Stimulated activated CD8-positive, alpha-beta memory T cell treated with anti-CD3 and anti-CD28 coated beads, Interleukin-7, amount 100 ng/mL, for 48 hours (primary cell): Measurements from ENCODE around the gene SLC26A2.
A peak's percentile ranks its signal among the peaks of the same experiment; 100 is the strongest.

Experiments
- DNase-seq, 2 donors: peaks; one replicate each; pipeline ENCODE4 v3.0.0-alpha.2; 2020; ENCODE audit warnings: low read depth in 1 of 2; ENCODE audit errors: extremely low read depth in 1 of 2

Gene SLC26A2

DNA sequence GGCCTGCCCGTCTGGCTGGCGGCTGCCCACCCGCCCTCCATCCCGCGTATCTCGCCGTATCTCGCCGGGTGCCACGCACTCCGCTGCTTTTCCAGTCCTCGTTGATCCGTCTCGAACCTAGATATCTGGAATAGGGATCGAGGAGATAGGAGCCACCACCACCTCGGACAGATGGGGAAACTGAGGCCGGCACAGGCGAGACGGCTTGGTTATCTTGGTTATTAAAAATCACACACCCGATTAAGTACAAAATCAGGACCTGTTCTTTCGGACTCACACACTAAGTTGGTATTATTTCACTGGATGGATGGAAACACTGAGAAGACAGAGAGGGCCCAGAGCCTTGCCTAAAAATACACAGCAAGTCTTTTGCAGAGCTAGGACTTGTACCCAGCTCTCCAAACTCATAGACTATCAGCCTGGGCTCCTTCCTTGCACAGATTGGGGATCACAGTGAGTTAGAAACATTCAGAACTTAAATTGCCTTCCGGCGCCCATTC is 678 bp downstream of the SLC26A2 start:
- DNase-seq = no peak

DNA sequence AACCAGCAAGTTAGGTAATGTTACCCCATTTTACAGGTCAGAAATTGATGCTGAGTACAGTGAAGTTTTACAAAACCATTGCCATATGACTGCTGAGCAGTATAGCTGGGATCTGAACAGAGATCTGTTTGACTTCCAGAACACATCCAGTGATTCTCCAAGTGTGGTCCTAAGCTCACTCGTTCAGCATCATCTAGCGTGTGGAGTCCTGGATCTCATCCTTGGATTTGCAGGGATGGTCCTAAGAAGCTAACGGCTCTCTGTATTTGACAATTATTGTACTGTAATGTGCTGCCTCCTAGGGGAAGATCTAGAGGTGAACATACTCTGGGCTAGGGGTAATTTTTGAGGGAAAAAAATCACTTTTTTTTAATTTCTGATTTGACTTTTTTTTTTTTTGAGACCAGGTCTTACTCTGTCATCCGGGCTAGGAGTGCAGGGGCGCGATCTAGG is 1.4 kb downstream of the SLC26A2 start:
- DNase-seq = no peak

DNA sequence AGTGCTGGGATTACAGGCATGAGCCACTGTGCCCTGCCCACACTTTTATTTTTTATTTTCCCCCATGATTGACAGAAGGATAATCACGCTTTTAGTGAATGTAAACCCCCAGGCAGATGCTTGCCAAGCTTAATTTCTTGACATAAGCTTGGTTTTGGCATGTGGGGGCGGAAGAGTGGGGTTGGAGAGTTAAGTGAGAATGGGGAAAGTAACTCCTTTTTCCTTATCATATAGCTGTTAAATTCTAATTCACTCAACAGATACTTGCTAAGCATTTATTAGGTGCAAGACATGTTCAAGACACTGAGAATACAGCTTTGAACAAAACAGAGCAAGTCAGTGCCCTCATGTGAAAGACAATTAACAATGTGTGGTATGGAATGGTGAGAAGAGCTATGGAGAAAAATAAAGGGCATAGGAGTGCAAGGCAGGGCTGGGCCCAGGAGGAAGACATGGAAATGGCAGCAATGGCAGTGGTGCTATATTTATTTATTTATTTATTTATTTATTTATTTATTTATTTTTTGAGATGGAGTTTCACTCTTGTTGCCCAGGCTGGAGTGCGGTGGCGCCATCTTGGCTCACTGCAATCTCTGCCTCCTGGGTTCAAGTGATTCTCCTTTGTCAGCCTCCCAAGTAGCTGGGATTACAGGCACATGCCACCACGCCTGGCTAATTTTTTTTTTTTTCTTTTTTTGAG is 2.2 kb downstream of the SLC26A2 start:
- DNase-seq = no peak

DNA sequence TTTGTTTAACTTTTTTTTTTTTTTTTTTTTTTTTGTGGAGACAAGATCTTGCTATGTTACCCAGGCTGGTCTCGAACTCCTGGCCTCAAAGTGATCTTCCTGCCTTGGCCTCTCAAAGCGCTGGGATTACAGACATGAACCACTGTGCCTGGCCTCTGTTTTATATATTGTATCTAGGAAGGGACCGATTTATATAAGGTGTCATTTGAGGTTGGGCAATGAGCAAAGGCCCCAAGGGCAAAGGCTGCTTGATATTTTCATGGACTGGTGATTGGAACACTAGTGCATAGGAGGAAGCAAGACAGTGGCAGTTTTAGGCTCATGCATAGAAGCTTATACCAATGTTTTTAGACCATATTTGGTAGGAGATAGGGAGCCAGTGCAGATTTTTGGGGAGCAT is 3.2 kb downstream of the SLC26A2 start:
- no peak for DNase-seq

DNA sequence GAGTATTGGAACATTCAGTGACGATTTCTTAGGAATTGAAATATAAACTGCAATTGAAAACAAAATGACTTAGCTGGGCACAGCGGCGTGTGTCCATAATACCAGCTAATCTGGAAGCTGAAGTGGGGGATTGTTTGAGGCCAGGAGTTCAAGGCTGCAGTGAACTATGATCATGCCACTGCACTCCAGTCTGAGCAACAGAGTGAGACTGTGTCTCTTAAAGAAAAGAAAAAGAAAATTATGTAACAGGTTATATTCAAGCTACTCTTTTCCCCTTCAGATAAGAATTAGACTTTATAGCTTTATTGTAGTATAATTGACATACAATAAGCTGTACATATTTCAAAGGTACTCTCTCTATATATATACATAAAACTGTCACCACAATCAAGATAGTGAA is 6.4 kb downstream of the SLC26A2 start:
- no peak for DNase-seq

DNA sequence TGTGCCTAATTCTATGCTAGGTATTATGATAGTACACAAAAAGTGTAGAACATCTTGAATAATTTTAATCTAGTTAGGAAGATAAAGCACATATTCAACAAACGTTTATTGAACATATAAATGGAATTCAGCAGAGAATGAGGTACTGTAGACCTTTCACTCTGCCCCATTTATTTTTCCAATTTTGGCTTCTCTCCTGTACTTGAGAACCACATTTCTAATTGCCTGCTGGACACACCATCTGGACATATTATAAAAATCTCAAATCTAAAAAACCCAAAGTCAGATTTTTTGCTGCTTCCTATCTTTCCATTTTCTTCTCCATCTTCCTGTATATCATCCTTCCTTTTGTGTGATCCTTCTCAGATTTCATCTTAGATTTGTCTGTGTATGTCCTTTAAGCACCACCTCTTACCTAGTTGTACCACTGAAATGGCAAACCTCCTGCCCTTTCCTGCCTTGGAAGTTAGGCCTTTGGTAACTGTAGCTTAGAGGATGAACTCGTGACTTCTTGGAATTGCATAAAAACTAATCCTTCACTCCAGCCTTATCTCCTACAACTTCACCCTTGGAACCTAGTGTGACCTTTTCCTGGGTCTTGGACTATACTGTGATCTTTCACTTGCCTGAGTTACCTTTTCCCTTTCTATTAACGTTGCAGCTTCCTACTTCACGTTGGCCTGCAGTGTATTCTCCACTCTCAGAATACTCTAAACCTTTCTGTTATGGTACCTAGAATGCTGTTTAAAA is 8.8 kb downstream of the SLC26A2 start:
- DNase-seq = no peak

DNA sequence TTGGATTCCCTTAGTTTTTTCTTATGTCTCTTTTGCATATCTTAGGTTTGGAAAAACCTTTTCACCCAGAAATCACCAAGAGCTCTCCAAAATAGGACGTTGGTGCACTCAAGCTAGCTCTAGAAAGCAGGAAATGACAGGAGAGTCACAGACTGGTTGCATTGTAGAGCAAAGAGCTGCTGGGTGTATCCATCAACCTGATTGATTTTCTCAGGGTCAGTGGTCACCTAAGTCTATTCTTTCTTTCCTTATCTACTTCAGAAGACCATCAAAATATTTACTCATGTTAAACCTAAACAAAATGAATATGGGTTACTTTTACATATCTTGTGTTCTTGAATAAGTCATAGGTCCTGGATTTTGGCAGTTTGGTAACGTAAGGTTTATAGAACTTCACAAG is 14.9 kb downstream of the SLC26A2 start:
- no peak for DNase-seq

DNA sequence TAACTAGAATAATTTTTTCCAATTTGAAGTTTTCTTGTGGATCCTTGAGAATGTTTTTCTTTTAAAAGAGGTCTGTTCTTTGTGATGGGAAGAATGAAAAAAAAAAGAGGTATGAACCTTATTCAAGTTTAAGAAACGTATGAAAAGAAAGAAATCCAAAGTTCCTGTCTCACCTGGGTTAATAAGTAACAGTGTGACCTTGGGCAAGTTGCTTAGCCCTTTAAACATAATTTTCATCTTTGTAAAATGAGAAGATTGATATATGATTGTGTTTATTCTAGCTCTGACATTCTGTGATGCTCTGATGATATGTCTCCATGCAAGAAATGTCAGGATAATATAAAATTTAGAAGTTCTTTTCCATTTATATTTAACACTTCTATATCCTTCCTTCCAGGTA is 19.3 kb downstream of the SLC26A2 start:
- no peak for DNase-seq

DNA sequence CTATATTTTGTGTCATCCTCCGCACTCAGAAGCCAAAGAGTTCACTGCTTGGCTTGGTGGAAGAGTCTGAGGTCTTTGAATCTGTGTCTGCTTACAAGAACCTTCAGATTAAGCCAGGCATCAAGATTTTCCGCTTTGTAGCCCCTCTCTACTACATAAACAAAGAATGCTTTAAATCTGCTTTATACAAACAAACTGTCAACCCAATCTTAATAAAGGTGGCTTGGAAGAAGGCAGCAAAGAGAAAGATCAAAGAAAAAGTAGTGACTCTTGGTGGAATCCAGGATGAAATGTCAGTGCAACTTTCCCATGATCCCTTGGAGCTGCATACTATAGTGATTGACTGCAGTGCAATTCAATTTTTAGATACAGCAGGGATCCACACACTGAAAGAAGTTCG is 20.6 kb downstream of the SLC26A2 start:
- no peak for DNase-seq

DNA sequence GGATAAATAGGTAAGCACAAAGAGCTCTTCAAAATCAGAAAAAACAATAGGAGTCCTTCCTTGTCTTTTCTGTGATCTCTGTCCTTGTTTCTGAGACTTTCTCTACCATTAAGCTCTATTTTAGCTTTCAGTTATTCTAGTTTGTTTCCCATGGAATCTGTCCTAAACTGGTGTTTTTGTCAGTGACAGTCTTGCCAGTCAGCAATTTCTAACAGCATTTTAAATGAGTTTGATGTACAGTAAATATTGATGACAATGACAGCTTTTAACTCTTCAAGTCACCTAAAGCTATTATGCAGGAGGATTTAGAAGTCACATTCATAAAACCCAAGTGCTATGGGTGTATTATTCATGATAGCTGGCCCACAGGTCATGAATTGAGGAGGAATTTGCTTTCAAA is 21.9 kb downstream of the SLC26A2 start:
- no peak for DNase-seq

DNA sequence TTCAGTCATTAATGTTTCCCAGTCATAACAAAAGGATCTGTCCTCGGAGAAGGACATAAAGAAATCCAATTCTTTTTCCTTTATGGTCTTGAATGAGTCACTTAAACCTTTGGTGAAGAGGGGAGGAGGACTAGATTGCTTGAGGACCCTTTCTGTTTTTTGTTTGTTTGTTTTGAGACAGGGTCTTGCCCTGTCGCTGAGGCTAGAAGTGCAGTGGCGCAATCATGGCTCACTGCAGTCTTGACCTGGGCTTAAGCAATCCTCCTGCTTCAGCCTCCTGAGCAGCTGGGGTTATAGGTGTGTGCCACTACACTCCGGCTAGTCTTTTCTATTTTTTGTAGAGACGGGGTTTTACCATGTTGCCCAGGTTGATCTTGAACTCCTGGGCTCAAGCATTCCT is 27.6 kb downstream of the SLC26A2 start:
- no peak for DNase-seq

DNA sequence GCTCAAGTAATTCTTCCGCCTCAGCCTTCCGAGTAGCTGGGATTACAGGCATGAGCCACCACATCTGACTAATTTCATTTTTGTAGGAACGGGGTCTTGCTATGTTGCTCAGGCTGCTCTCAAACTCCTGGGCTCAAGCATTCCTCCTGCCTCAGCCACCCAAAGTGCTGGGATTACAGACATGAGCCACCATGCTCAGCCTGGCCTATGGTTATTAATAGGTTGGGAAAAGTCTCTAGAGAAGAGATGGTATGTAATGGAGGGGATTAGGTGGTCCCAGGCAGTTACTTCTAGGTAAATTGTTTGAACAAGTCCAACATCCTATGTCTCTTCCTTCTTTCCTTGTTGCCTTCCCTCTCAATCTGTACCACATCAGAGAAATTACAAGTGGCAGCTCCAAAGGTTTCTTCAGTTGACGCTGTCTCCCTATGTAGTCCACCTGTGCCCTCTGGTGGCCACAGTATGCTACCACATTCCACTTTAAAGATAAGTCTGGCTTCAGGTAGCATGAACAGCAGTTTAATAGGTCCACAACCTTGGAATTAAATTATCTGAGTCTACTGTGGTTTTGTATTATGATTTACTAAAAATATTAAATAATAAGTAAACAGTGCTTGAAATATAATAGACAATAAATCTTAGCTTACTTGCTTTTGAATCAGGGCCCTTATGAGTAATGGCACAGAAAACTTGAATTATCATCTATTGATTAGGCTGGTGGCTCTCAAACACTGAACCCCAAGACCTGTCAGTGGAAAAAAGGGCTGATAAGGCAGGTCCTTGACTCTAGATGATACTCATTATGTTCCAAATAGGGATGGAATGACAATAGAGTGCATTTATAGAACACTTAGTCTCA is 30.2 kb downstream of the SLC26A2 start:
- peak; percentile 13 to 27 for DNase-seq

DNA sequence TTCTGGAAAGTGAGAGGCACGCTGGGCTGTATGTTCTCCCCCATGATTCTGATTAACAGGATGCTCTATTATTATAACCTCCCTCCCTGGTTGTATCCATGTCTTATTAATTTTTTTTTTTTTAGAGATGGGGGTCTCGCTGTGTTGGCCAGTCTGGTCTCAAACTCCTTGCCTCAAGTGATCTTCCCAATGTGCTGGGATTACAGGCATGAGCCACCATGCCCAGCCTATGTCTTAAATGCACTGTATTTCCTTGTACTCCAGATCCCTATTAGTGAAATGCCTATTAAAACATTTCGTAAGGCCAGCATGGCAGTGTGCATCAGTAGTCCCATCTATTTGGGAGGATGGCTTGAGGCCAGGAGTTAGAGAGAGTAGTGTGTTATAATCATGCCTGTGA is 32.9 kb downstream of the SLC26A2 start:
- DNase-seq = no peak

DNA sequence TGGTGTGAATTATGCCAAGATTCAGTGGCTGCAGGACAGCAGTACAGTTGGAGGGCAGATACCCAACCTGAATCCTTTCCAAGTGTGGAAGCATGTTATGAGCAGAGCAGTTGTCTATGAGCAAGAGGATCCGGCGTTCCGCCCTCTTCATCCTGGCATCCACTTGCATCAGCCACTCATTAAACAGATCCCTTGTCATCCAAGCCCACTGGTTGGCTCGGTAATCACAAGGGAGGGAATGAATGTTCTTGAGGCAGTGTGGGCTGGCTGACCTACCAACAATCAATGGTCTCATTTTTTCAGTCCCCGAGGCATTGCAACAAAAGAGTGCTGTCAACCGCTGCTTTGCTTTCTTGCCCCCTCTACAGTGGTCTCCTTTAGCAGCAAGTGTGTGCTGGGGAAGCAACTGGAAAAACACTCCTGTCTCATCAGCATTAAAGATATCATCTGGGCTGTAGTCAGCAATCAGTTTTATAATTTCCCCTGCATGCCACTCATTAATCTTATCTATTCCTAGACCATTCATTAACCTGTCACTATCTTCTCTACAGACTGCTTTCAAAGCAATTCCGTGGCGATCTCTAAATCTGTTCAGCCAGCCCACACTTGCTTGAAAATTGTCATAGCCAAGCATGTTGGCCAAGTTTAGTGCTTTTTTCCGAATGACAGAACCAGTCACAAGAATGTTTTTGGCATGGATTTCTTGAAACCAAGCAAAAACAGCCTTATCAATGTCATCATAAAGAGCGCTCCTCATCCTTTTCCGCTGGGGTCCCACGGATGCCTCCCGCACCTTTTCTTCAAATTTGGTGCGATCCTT is 35.0 kb downstream of the SLC26A2 start:
- no peak for DNase-seq

DNA sequence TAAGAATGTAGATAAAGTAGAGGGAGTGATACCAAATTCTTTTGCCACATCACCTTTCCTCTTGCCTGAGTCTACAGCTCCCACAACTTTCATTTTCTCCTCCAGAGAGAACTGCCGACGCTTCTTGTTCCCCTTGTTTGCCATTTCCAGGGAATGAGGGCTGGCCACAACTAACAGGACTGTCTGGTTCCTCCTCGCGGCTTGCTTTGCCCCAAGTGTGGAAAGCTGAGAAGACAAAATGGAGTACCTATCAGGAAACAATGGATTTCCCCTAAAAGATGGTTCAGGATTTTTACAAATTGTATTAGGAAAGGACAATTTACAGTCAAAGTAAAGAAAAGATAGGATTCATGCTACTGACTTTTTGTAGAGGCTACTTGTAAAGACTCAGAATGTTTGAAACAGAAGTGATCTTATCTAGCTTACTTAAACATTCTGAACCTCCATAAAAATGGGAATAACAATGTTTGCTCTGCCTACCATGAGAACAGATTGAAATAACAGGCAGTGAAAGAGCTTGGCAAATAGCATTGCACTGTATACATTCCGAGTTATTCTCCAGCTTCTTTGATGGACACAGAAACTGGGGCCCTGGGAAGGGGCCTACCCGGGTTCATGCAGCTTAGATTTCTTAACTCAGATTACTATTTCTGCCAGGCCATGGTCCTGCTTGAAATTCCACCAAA is 35.8 kb downstream of the SLC26A2 start:
- DNase-seq = no peak

DNA sequence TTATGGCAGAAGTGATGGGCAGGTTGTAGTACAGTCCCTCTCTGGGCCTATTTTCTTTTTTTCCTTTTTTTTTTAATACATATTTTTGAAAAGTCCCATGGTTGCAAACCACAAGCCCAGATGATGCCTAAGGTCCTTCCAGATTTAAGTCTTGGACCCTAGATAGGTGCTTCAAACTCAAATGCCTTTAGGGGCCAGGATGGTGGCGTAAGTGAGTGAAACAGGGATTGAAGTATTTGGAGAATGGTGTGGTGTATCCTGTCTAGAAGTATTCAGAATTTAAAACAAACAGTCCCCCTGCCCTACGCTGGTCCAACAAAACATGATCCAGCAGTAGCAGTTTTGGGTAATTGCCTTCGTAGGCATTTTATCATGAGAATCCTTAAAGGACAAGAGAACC is 37.7 kb downstream of the SLC26A2 start:
- DNase-seq = no peak

DNA sequence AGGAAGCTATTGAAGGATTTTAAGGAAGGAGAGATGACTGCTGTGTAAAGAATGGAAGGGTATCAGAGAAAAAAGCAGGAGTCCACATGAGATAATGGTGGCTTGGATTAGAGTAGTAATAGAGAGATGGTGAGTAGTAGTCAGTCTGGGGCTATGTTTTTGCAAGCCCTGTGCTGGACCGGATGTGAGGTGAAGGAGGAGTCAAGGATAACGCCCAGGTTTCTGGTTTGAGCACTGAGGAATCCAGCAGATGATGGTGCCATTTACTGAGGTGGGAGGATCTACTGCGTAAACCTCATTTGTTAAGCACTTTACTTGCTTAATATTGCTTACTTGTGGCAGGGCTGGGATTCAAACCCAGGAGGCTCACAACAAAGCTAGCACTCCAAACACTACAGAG is 38.8 kb downstream of the SLC26A2 start:
- DNase-seq = no peak

DNA sequence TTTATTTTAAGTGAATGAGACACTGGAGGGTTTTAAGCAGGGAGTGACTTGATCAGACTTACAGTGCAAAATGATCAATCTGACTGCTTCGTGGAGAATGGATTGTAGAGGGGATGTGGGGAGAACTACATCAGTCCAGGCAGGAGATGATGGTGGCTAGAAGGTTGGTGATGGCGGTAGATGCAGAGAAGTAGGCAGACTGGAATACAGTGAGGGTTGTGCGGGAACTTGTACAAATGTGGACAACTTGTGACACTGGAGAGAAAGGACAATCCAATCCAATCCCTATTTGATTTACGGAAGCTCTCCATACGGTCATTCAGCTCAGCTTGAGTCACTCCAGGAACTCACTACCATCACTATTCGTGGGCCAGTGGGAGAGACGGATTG is 39.3 kb downstream of the SLC26A2 start:
- no peak for DNase-seq

DNA sequence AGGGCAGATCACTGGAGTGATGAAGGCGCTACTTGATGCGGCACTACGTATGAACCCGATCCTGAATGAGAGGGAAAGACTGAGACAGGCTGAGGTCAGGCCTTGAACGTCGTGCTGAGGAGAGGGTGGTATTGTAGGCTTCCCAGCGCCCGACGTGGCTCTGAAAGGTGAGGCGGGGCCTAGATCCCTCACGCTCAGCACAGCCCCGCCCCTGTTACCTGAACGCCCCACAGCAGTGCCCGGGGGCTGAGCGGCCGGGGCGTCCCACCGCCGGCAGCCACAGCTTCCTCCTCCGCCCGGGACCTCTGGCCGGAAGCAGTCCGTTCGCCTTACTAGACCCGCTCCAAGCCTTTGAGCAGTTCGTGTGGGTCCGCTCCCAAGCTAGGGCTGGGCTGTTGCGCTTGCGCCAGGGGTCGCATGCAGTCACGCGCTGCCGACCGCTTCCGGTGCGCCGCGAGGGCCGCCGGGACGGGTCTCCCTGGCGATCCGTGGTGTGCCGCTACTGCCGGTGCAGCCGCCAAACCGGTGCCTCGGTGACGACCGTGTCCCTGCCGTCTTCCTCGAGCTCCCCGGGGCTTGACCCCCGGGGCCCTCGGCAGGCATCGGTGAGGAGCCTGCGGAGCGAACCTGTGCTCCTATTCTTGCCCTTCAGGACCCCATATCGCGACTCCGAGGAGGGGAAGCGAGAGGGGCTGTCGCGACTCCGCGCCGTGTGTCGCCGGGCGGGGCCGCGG is 39.9 kb downstream of the SLC26A2 start, which contains the start of the genes HMGXB3 and TIGD6:
Gene HMGXB3 (plus strand): TSS at position 484 of the 734 bp plus-strand sequence. CDS start 4,114 bp downstream, outside the sequence.
Gene TIGD6 (minus strand): TSS at position 399 of the 734 bp plus-strand sequence. CDS start 4,306 bp downstream, outside the sequence.
- DNase-seq = peak; percentile 89 to 94
